T1000 (cell line): ENCODE measurements around the gene IFNK.

ENCODE experiments used
- DNase-seq: peaks from one replicate; lab custom pipeline; 2025; ENCODE audit warnings: mixed read lengths; lab: John Stamatoyannopoulos, UW

The IFNK gene

GRCh38 chr9:27573634-27574590 lies 49.8 kb downstream of the IFNK start:
- DNase-seq, result peak; percentile 82
